Fibroblast of villous mesenchyme (primary cell): ENCODE measurements around the gene PTGS2. TPM values are rescaled to one million over a fixed set of nuclear protein-coding genes. Genes with fewer than 3 reads are reported as not detected.

Experiments
- DNase-seq: peaks from one replicate; pipeline ENCODE4 v3.0.0-alpha.2; 2010; ENCODE audit warnings: low read depth
- H3K4me3 ChIP-seq: 2 replicates; pipeline ENCODE4 v1.5.1; 2011; ENCODE audit warnings: low read depth, mild to moderate bottlenecking, low read length
- CTCF ChIP-seq: IDR thresholded peaks from 2 replicates; pipeline ENCODE4 v1.5.1; 2012; ENCODE audit warnings: low read depth, mild to moderate bottlenecking, low read length; ENCODE audit not compliant: insufficient read depth
- total RNA-seq: library from RNA; depleted of rRNA; stranded (reverse); fragments of >200 nt; gene quantifications from 2 replicates; pipeline ENCODE4 v1.2.3, GENCODE V29; 2012

The PTGS2 gene
- total RNA-seq, 1 donor = 3.0 TPM

- no peak overlapping the region for H3K4me3 ChIP-seq
- no peak for TF ChIP-seq CTCF
- no peak for DNase-seq
Measured at GRCh38 chr1:186636786-186637185, 43.4 kb downstream of the PTGS2 start.

GRCh38 chr1:186634511-186634910 lies 45.7 kb downstream of the PTGS2 start:
- no peak for TF ChIP-seq CTCF
- no peak for DNase-seq

GRCh38 chr1:186633116-186633515 lies 47.1 kb downstream of the PTGS2 start:
- TF ChIP-seq CTCF = no peak
- no peak for DNase-seq

More at GRCh38 chr1:186634511-186634910, 45.7 kb downstream of the PTGS2 start:
- H3K4me3 ChIP-seq = no peak overlapping the region

GRCh38 chr1:186629341-186629740 lies 50.9 kb downstream of the PTGS2 start:
- TF ChIP-seq CTCF = no peak
- H3K4me3 ChIP-seq = no peak overlapping the region
- DNase-seq = no peak

More at GRCh38 chr1:186633116-186633515, 47.1 kb downstream of the PTGS2 start:
- H3K4me3 ChIP-seq = no peak overlapping the region

- TF ChIP-seq CTCF = no peak
- no peak for DNase-seq
- no peak overlapping the region for H3K4me3 ChIP-seq
Measured at GRCh38 chr1:186628910-186629309, 51.3 kb downstream of the PTGS2 start.

GRCh38 chr1:186627019-186627418 lies 53.2 kb downstream of the PTGS2 start:
- TF ChIP-seq CTCF = no peak
- H3K4me3 ChIP-seq = no peak overlapping the region
- no peak for DNase-seq

- no peak overlapping the region for H3K4me3 ChIP-seq
- no peak for TF ChIP-seq CTCF
- no peak for DNase-seq
Measured at GRCh38 chr1:186626356-186626932, 53.8 kb downstream of the PTGS2 start.
